HG03378 (cell line): ENCODE results near the gene TMEM225B.
"Not testable (repeated sequence)": the region's sequence is repeated elsewhere in the genome, so short reads cannot be mapped to it uniquely, and the experiment has no call there.

ENCODE experiments used
- ATAC-seq: cut with Tn5 transposase; IDR thresholded peaks from one replicate; pipeline ENCODE4 v1.9.1; 2021; ENCODE audit warnings: mild to moderate bottlenecking, moderate library complexity; ENCODE audit not compliant: unreplicated experiment

Gene TMEM225B

DNA sequence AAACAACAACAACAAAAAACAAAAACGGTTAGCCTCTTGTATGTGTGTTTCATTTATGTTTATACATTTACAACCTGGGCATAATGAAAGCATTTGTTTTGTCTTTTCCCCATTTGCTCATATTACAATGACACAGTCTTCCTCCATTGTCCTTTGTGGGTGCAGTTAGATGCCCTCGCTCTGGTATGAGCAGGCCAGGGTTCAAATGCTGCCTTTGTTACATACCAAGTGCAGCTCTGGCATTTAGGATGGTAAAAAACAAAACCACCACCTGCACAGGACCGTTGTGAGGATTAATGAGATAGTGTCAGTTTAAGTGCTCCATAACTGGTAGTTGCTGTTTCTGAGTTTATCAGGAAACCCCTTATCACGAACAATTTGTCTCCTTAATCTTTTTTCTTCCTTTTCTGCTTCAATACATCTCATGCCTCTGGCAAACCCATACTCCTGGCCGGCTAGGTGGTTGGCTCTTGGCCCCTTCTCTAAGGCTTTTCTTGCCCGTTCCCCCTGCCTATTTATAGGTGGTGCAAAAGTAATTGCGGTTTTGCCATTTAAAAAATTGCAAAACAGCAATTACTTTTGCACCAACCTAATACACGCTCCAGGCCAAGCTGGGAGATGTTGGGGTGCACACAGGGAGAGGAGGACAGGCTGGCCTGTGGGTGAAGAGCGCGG is 18.6 kb upstream of the TMEM225B start:
- no peak for ATAC-seq

DNA sequence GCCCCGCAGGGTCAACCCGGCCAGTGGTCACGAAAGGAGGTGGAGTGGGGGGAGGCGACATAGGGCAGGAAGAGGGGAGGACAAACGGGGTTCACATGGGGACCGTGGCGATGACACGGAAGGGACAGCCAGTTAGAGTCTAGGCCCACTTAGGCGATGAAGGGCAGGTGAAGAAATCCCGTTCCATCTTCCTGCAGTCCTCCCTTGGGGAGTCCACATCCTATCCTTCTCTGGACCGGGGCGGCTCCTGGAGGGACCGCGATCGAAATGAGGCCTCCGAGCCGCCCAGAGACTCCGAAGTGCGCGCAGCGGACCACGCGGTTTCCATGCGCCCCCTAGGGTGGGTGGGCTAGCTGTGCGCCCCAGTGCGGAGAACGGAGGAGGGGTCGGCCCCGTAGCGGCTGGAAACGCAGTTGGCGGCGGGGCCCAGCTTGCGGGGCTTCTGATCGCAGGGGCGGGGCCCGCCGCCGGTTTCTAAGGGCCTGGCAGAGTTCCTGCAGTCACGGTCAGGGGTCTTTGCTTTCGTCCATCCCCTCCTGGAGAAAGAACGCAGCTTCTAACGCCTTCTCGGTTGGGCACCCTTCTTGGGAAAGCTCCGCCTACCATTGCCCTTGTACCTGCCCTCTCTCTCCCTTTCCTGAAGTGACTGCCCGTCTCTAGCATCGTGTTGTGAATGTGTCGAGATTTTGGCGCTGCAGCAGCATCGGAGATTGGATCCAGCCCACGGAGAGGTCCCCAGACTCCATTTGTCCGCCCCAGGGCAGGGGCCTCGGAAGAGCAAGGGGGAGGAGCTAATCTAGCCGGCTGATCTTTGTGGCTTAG is 17.9 kb upstream of the TMEM225B start:
- ATAC-seq: no peak

DNA sequence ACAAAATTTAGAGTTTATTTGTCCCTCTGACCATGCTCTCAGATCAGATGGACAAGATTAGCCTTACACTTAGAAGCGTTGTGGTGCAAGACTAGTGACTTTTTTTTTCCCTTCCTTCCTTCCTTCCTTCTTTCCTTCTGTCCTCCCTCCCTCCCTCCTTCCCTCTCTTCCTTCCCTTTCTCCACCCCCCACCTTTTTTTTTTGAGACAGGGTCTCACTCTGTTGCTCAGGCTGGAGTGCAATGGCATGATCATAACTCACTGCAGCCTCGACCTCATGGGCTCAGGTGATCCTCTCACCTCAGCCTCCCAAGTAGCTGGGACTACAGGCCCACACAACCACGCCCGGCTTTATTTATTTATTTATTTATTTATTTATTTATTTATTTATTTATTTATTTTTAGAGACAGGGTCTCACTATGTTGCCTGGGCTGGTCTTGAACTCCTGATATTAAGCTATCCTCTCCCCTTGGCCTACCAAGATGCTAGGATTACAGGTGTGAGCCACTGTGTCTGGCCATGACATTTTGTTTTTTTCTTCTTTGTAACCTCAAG is 17.2 kb upstream of the TMEM225B start:
- ATAC-seq: not testable (repeated sequence)

GRCh38 chr7:99588868-99589267 is 9.2 kb upstream of the TMEM225B start:
- no peak for ATAC-seq

DNA sequence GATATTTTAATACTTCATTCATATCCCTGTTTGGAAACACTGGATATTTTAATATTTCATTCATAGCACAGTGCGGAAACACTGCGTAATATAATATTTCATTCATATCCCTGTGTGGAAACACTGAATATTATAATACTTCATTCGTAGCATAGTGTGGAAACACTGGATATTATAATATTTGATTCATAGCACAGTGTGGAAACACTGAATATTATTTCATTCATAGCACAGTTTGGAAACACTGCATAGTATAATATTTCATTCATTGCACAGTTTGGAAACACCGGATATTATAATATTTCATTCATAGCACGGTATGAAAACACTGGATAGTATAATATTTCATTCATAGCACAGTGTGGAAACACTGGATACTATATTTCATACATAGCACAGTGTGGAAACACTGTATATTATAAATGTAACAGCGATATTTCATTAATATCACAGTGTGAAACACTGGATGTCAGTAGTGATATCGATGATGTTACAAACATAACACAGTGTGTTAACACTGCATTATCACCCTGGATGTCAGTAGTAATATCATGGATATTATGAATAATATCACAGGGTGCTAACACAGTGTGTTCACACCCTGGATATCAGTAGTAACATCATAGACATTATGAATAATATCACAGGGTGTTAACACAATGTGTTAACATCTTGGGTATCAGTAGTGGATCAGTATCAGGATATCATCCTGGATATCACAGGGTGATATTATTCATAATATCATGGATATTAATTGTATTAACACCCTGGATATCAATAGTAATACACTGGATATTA is 2.9 kb upstream of the TMEM225B start:
- no peak for ATAC-seq

DNA sequence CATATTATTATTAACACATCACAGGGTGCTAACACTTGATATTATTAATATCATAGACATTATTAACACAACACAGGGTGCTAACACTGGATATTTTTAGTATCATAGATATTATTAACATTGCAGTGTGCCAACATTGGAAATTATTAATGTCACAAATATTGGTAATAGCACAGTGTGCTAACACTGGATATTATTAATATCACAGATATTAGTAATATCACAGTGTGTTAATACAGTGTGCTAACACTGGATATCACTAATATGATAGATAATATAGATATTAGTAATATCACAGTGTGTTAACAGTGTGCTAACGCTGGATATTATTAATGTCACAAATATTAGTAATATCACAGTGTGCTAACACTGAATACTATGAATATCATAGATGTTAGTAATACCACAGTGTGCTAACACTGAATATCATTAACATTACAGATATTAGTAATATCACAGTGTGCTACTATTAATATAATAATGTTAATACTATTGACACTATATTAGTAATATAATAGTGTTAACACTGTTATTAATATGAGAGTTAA is 1.6 kb upstream of the TMEM225B start:
- no peak for ATAC-seq

- no peak for ATAC-seq
Observed at GRCh38 chr7:99599836-99600235, 1.8 kb downstream of the TMEM225B start.

DNA sequence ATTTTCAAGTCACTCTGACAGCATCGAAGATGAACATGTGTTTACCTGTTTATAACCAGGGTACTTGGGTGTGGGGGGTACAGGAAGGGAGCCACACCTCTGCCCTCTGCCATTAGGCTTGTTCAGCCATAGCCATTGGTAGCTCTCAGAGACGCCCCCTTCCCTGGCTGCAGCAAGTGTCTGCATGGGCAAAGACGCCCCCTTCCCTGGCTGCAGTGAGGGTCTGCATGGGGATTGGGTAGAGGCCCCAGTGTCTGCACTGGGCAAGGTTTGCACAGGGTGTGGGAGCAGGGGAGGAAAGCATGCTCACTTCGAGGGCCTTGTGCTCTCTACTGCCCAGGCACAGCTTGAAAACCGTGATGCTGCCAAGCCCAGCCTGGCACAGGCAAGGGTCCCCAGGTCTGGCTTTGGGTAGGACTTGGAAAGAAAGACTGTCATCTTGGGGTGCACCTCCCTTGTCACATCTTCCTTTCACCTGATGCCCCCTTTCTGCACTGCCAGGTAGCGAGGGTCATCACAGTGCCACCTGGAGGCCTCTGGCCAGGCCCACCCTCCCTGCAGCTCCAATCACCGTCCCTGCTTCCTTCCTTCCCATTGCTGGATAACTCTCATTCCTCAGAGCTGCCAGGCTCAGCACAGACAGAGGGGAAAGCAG is 3.7 kb downstream of the TMEM225B start:
- ATAC-seq: no peak

- ATAC-seq: no peak
Observed at GRCh38 chr7:99605527-99605926, 7.5 kb downstream of the TMEM225B start.

GRCh38 chr7:99606531-99606930 is 8.5 kb downstream of the TMEM225B start:
- ATAC-seq: no peak

DNA sequence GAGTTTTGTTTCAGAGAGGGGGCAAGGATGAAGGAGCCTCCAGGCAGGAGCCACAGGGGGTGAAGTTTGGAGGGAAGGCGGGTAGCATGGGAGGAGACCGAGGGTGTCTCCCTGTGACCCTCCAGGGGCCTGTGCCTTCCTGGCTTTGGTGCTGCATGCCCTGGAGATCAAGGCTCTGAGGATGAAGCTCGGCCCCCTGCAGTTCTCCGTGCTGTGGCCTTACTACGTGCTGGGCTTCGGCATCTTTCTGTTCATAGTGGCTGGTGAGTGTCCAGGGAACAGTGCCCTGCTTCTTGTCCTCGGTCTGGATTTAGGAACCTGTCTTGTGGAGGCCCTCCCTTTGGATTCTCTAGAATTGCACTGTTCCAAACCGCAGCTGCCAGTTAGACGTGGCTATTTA is 9.5 kb downstream of the TMEM225B start:
- ATAC-seq: no peak

DNA sequence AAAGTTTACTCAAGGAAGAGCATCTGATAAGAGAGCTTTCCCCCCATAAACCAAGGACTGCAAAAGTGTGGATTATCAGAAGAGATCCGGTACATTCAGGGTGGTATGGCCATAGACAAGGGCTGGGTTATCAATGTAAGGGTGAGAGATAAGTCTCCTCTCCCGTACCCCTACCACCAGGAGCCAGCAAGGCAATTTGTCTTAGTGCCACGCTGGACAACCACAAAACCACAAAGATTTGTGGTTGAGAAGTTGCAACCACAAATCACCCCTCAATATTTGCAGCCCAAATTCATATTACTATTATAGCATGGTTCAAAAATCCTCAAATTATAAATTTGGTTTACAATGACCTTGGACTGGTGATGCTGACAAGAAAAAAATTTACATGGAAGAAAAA is 16.4 kb downstream of the TMEM225B start:
- ATAC-seq: no peak

- no peak for ATAC-seq
Observed at GRCh38 chr7:99615989-99616358, 17.9 kb downstream of the TMEM225B start.

GRCh38 chr7:99616359-99617191 is 18.5 kb downstream of the TMEM225B start, which contains the start of gene ZSCAN25:
ZSCAN25 (plus strand) TSS chr7:99616946; CDS start chr7:99619607, 2,661 bp downstream.
- ATAC-seq: peak; percentile 91

DNA sequence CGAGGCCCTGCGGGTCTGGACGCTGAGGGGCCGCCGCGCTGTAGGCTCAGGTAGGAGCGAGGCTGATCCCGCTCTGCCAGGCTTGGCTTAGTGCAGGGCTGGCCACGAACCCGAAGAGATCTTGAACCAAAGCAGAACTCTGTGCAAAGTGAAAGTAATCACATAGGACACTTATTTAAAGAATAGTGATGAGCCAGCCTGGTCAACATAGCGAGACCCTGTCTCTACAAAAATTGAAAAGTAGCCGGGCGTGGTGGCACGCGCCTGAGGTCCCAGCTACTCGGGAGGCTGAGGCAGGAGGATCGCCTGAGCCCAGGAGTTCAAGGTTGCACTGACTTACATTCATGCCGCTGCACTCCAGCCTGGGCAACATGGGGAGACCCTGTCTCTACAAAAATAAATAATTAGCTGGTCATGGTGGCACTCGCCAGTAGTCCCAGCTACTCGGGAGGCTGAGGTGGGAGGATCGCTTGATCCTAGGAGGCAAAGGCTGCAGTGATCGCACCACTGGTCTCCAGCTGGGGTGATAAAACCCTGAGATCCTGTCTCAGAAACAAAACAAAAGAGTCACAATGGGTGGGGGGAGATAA is 19.2 kb downstream of the TMEM225B start:
- ATAC-seq: peak; percentile 37

DNA sequence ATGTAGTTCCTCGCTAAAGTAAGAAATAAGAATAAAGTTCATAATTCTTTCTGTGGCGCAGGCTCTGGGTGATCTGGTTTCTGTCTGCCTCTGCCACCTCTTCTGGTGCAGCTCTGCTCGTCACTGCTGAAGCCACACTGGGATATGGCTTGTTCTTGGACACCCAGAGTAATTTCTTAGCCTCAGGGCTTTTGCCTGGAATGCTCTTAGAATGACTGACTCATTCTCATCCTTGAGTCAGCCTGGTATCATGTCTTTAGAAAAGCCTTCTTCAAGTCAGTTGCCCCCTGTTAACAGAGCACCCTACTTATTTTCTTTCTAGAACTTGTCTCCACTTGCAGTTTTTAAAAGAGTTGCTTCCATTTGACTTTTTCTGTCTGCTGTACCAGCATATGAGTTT is 20.7 kb downstream of the TMEM225B start:
- ATAC-seq: no peak

- no peak for ATAC-seq
Observed at GRCh38 chr7:99619571-99620130, 21.6 kb downstream of the TMEM225B start.

- ATAC-seq: no peak
Observed at GRCh38 chr7:99621271-99621670, 23.2 kb downstream of the TMEM225B start.

DNA sequence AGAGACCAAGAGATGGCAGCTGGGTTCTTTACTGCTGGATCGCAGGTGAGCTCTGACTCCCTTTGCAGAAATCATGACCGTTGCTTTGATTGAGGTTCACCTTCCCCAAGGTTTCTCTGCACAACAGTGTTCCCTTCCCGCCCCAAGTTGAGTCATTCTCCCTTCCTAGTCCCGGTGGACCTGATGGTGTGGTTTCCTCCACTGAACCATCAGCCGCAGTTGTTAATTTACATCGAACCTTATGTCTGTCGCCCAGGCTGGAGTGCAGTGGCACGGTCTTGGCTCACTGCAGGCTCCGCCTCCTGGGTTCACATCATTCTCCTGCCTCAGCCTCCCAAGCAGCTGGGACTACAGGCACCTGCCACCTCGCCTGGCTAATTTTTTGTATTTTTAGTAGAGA is 24.5 kb downstream of the TMEM225B start:
- ATAC-seq: no peak
